ENCODE data around the gene TMCC3.

Gene TMCC3

GRCh38 chr12:94660436-94660835 lies 10.1 kb upstream of the TMCC3 start:
- Histone ChIP-seq H3K27me3 (no peaks in the 10 kb centered on the region), H3K36me3 (no peaks in the 10 kb centered on the region), H3K9me3 (no peaks in the 10 kb centered on the region), H3K4me3 (no peak overlapping the region), H3K4me1 (peaks cover 0 to 5% (median 0%) of the 10 kb centered on the region in 4 donors), H3K27ac (no peak overlapping the region)
- intact Hi-C loops (cut with DNase I; ENCODE audit: low total_unique reads), result no loop called here
- DNase-seq, result no peak
- TF ChIP-seq, protein P1, sequence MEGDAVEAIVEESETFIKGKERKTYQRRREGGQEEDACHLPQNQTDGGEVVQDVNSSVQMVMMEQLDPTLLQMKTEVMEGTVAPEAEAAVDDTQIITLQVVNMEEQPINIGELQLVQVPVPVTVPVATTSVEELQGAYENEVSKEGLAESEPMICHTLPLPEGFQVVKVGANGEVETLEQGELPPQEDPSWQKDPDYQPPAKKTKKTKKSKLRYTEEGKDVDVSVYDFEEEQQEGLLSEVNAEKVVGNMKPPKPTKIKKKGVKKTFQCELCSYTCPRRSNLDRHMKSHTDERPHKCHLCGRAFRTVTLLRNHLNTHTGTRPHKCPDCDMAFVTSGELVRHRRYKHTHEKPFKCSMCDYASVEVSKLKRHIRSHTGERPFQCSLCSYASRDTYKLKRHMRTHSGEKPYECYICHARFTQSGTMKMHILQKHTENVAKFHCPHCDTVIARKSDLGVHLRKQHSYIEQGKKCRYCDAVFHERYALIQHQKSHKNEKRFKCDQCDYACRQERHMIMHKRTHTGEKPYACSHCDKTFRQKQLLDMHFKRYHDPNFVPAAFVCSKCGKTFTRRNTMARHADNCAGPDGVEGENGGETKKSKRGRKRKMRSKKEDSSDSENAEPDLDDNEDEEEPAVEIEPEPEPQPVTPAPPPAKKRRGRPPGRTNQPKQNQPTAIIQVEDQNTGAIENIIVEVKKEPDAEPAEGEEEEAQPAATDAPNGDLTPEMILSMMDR (IDR thresholded peaks at IDR 0.05), result no peak

DNA sequence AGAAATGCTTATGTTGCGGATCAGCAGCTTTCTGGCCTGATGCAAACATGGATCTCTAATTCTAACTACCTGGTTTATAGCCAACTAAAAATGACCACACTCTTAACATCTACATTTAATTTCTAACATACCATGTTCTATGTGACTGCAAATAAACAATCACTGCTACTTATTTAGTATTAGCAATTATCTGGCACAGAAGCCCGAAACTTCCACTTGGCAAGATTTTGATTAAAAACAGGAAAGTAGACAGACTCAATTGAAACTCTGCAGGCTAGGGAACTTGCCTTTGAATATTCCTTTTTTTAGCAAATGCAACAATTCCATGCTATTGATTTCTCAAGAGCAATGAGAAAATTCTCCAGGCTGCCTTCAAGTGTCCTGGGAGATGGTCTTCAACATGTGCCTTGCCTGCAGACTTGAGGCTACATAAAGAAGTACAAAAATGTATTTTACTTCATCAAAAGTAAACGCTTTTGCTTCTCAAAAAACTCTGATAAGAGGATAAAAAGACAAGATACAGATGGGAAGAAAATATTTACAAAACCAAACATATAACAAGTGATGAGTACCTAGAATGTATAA lies 9.1 kb upstream of the TMCC3 start:
- H3K27ac ChIP-seq, result no peak overlapping the region
- no peak overlapping the region for H3K4me3 ChIP-seq
- peaks cover 0 to 5% (median 0%) of the 10 kb centered on the region in 4 donors for H3K4me1 ChIP-seq
- TF ChIP-seq, protein P1 (IDR thresholded peaks at IDR 0.05), result no peak
- intact Hi-C loops (cut with DNase I; ENCODE audit: low total_unique reads), result no loop called here
- H3K9me3 ChIP-seq, result no peaks in the 10 kb centered on the region
- H3K36me3 ChIP-seq, result no peaks in the 10 kb centered on the region
- no peaks in the 10 kb centered on the region for H3K27me3 ChIP-seq
- no peak for DNase-seq

DNA sequence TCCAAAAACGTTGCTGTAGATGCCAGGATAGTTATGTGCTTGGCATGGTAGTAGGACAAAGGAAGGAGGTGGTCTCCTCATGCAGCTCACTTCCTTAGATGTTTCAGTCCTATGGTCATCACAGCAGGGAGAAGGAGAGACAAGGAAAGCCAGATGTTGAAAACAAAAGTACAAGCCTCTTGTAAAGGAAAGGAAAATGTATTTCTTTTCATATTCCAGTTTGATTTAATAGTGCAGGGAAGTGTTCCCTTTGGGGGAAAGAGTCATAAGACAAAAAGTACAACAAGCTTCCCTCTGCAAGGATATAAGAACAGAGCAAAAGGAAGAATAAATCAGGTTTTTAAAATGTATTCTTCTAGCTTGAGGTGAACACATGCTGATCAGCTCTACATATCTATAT lies 8.6 kb upstream of the TMCC3 start:
- H3K4me3 ChIP-seq, result no peak overlapping the region
- DNase-seq, result no peak
- intact Hi-C loops (cut with DNase I; ENCODE audit: low total_unique reads), result no loop called here
- H3K27ac ChIP-seq, result no peak overlapping the region
- H3K36me3 ChIP-seq, result no peaks in the 10 kb centered on the region
- peaks cover 0 to 5% (median 0%) of the 10 kb centered on the region in 4 donors for H3K4me1 ChIP-seq
- H3K9me3 ChIP-seq, result no peaks in the 10 kb centered on the region
- TF ChIP-seq, protein P1 (IDR thresholded peaks at IDR 0.05), result no peak
- H3K27me3 ChIP-seq, result no peaks in the 10 kb centered on the region

DNA sequence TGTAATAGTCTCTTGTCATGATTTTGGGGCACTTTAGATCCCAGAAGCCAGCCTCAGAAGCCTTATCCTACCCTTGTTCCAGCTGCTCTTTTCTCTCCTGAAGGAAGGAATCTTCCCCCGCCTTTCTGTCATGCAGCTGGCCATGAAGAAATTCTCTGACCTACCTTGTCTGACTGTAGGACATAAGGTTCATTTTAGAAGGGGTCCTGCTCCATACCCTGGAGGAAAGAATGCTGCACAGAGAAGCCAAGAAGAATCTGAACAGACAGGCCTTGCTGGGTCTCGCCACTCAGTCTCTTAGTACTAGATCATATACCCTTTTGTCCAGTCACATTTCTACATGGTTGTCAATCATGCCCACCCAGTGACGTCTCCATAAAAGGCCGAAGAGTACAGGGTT lies 6.2 kb upstream of the TMCC3 start:
- intact Hi-C loops (cut with DNase I; ENCODE audit: low total_unique reads), result no loop called here

GRCh38 chr12:94649349-94650142 lies 811 bp downstream of the TMCC3 start:
- peak; percentile 30 to 72 for DNase-seq
- Histone ChIP-seq H3K9me3 (no peaks in the 10 kb centered on the region), H3K27me3 (no peaks in the 10 kb centered on the region), H3K36me3 (no peaks in the 10 kb centered on the region), H3K27ac (peak overlapping the region; percentile 69 to 74), H3K4me3 (peak overlapping the region; percentile 68 to 75), H3K4me1 (peaks cover 0 to 11% (median 3%) of the 10 kb centered on the region in 4 donors)
- intact Hi-C loops (cut with DNase I; ENCODE audit: low total_unique reads), result loop anchor here (10.0 kb wide), 1 partner anchor 75 kb away; no protein-coding TSS in a partner anchor
- TF ChIP-seq, protein P1 (IDR thresholded peaks at IDR 0.05), result peak; percentile 22 to 27

More for the DNA sequence above, 6.2 kb upstream of the TMCC3 start:
- Histone ChIP-seq H3K9me3 (no peaks in the 10 kb centered on the region), H3K4me1 (peaks cover 0 to 5% (median 0%) of the 10 kb centered on the region in 4 donors), H3K36me3 (no peaks in the 10 kb centered on the region), H3K27me3 (no peaks in the 10 kb centered on the region), H3K4me3 (no peak overlapping the region), H3K27ac (no peak overlapping the region)
- TF ChIP-seq, protein P1 (IDR thresholded peaks at IDR 0.05), result no peak
- DNase-seq, result no peak

All from tibial artery (tissue), 4 donors.